ENCODE results near the gene LRP10. TPM values are rescaled to one million over a fixed set of nuclear protein-coding genes. Genes with fewer than 3 reads are reported as not detected.
A peak's percentile ranks its signal among the peaks of the same experiment; 100 is the strongest.

The LRP10 gene
- total RNA-seq, 1 experiment from 2014 or later, result 7.8 TPM

GRCh38 chr14:22885975-22886374 lies 14.4 kb downstream of the LRP10 start:
- ChIA-PET POLR2A (ENCODE audit: low non-redundant PET) (no interaction called here), CTCF (no interaction called here)
- BruUV-seq (replicated peaks), result no TSS peak
- Histone ChIP-seq H3K27me3 (replicated peaks; ENCODE audit: insufficient read depth, low read depth, low read length, poor library complexity) (no peaks in the 10 kb centered on the region), H3K27ac (ENCODE audit: low read depth, low read length, poor library complexity, severe bottlenecking) (no peak overlapping the region), H3K4me1 (ENCODE audit: insufficient read depth, low read length, poor library complexity, severe bottlenecking) (no peaks in the 10 kb centered on the region), H3K9me3 (ENCODE audit: low read depth, low read length, poor library complexity, severe bottlenecking) (no peaks in the 10 kb centered on the region), H3K36me3 (ENCODE audit: insufficient read depth, low read length, poor library complexity, severe bottlenecking) (no peaks in the 10 kb centered on the region), H3K4me3 (ENCODE audit: low read depth, low read length, poor library complexity, severe bottlenecking) (no peak overlapping the region)
- no peak for DNase-seq (ENCODE audit: low spot score)
- TF ChIP-seq EZH2 (IDR thresholded peaks at IDR 0.05; ENCODE audit: borderline replicate concordance, low read depth, low read length, poor library complexity, severe bottlenecking), result no peak
- no peak for TF ChIP-seq CTCF (conservative IDR thresholded peaks at IDR 0.05; ENCODE audit: low read depth, low read length)
- intact Hi-C loops (cut with micrococcal nuclease; ENCODE audit: unreplicated experiment), result no loop called here

GRCh38 chr14:22886500-22887259 lies 15.1 kb downstream of the LRP10 start:
- POLR2A ChIA-PET (ENCODE audit: low non-redundant PET), result no interaction called here
- intact Hi-C loops (cut with micrococcal nuclease; ENCODE audit: unreplicated experiment), result no loop called here
- no peak for TF ChIP-seq CTCF (conservative IDR thresholded peaks at IDR 0.05; ENCODE audit: low read depth, low read length)
- no peak for TF ChIP-seq EZH2 (IDR thresholded peaks at IDR 0.05; ENCODE audit: borderline replicate concordance, low read depth, low read length, poor library complexity, severe bottlenecking)

GRCh38 chr14:22887260-22887989 lies 15.9 kb downstream of the LRP10 start:
- TF ChIP-seq CTCF (conservative IDR thresholded peaks at IDR 0.05; ENCODE audit: low read depth, low read length) (no peak), EZH2 (IDR thresholded peaks at IDR 0.05; ENCODE audit: borderline replicate concordance, low read depth, low read length, poor library complexity, severe bottlenecking) (no peak)
- intact Hi-C loops (cut with micrococcal nuclease; ENCODE audit: unreplicated experiment), result no loop called here
- no peaks in the 10 kb centered on the region for H3K4me1 ChIP-seq (ENCODE audit: insufficient read depth, low read length, poor library complexity, severe bottlenecking)
- no peaks in the 10 kb centered on the region for H3K9me3 ChIP-seq (ENCODE audit: low read depth, low read length, poor library complexity, severe bottlenecking)
- H3K4me3 ChIP-seq (ENCODE audit: low read depth, low read length, poor library complexity, severe bottlenecking), result peak overlapping the region; percentile 29
- BruUV-seq (replicated peaks), result no TSS peak
- no peaks in the 10 kb centered on the region for H3K36me3 ChIP-seq (ENCODE audit: insufficient read depth, low read length, poor library complexity, severe bottlenecking)
- H3K27me3 ChIP-seq (replicated peaks; ENCODE audit: insufficient read depth, low read depth, low read length, poor library complexity), result no peaks in the 10 kb centered on the region
- POLR2A ChIA-PET (ENCODE audit: low non-redundant PET), result no interaction called here
- H3K27ac ChIP-seq (ENCODE audit: low read depth, low read length, poor library complexity, severe bottlenecking), result no peak overlapping the region
- DNase-seq (ENCODE audit: low spot score), result peak; percentile 50
- CTCF ChIA-PET, result interaction anchor here (0.6 to 1.0 kb wide), 2 partner anchors 15 to 171 kb away, joined by 3 to 6 read pairs; no protein-coding TSS in a partner anchor

More at GRCh38 chr14:22886500-22887259, 15.1 kb downstream of the LRP10 start:
- Histone ChIP-seq H3K9me3 (ENCODE audit: low read depth, low read length, poor library complexity, severe bottlenecking) (no peaks in the 10 kb centered on the region), H3K4me1 (ENCODE audit: insufficient read depth, low read length, poor library complexity, severe bottlenecking) (no peaks in the 10 kb centered on the region), H3K27ac (ENCODE audit: low read depth, low read length, poor library complexity, severe bottlenecking) (no peak overlapping the region), H3K4me3 (ENCODE audit: low read depth, low read length, poor library complexity, severe bottlenecking) (peak overlapping the region; percentile 29), H3K27me3 (replicated peaks; ENCODE audit: insufficient read depth, low read depth, low read length, poor library complexity) (no peaks in the 10 kb centered on the region), H3K36me3 (ENCODE audit: insufficient read depth, low read length, poor library complexity, severe bottlenecking) (no peaks in the 10 kb centered on the region)
- DNase-seq (ENCODE audit: low spot score), result peak; percentile 27
- no TSS peak for BruUV-seq (replicated peaks)
- CTCF ChIA-PET, result interaction anchor here (0.6 kb wide), 1 partner anchor 14 kb away, joined by 6 read pairs; no protein-coding TSS in a partner anchor
